Renal cortical epithelial cell (primary cell): ENCODE results near the gene RPS6KA1. TPM values are rescaled to one million over a fixed set of nuclear protein-coding genes. Genes with fewer than 3 reads are reported as not detected.
A peak's percentile ranks its signal among the peaks of the same experiment; 100 is the strongest.
"Not testable (repeated sequence)": the region's sequence is repeated elsewhere in the genome, so short reads cannot be mapped to it uniquely, and the experiment has no call there.

Experiments used
- DNase-seq: peaks from one replicate; pipeline ENCODE4 v3.0.0-alpha.2; 2011; ENCODE audit warnings: low read depth
- total RNA-seq: library from RNA; depleted of rRNA; stranded (reverse); fragments of >200 nt; gene quantifications from 2 replicates; pipeline ENCODE4 v1.2.3, GENCODE V29; 2014

Gene RPS6KA1
- 81.5 and 105 TPM in 2 replicates for total RNA-seq

GRCh38 chr1:26529655-26530409 is at the start of gene RPS6KA1:
RPS6KA1 (plus strand) TSS chr1:26529761; CDS start chr1:26529921, 160 bp downstream.
- DNase-seq, result no peak

- no peak for DNase-seq
These were observed 46.6 kb upstream of the RPS6KA1 start for GRCh38 chr1:26482921-26483320.

GRCh38 chr1:26483980-26484379 is 45.6 kb upstream of the RPS6KA1 start:
- DNase-seq, result no peak

- no peak for DNase-seq
These were observed 39.4 kb upstream of the RPS6KA1 start for GRCh38 chr1:26490155-26490554.

- no peak for DNase-seq
These were observed 36.3 kb upstream of the RPS6KA1 start for GRCh38 chr1:26493267-26493666.

GRCh38 chr1:26493938-26494337 is 35.6 kb upstream of the RPS6KA1 start:
- no peak for DNase-seq

- no peak for DNase-seq
These were observed 32.7 kb upstream of the RPS6KA1 start for GRCh38 chr1:26496861-26497260.

GRCh38 chr1:26498894-26499293 is 30.7 kb upstream of the RPS6KA1 start:
- no peak for DNase-seq

- DNase-seq, result peak; percentile 25
These were observed 28.9 kb upstream of the RPS6KA1 start for GRCh38 chr1:26500488-26501175.

- peak; percentile 87 for DNase-seq
These were observed 18.9 kb upstream of the RPS6KA1 start for GRCh38 chr1:26510711-26511110.

GRCh38 chr1:26515836-26516235 is 13.7 kb upstream of the RPS6KA1 start:
- DNase-seq, result not testable (repeated sequence)

GRCh38 chr1:26516987-26517765 is 12.4 kb upstream of the RPS6KA1 start:
- DNase-seq, result no peak

GRCh38 chr1:26517766-26518049 is 11.9 kb upstream of the RPS6KA1 start:
- no peak for DNase-seq

GRCh38 chr1:26518355-26518754 is 11.2 kb upstream of the RPS6KA1 start:
- DNase-seq, result no peak

- DNase-seq, result no peak
These were observed 9.2 kb upstream of the RPS6KA1 start for GRCh38 chr1:26520339-26520738.

- no peak for DNase-seq
These were observed 7.9 kb upstream of the RPS6KA1 start for GRCh38 chr1:26521669-26522030.

- no peak for DNase-seq
These were observed 7.5 kb upstream of the RPS6KA1 start for GRCh38 chr1:26522073-26522472.

- no peak for DNase-seq
These were observed 5.4 kb upstream of the RPS6KA1 start for GRCh38 chr1:26524181-26524580.

GRCh38 chr1:26526287-26526686 is 3.3 kb upstream of the RPS6KA1 start:
- no peak for DNase-seq

GRCh38 chr1:26529405-26529654 is 231 bp upstream of the RPS6KA1 start:
- DNase-seq, result no peak

GRCh38 chr1:26530410-26530894 is 891 bp downstream of the RPS6KA1 start:
- DNase-seq, result no peak

- peak; percentile 96 for DNase-seq
These were observed 1.5 kb downstream of the RPS6KA1 start for GRCh38 chr1:26530895-26531598.
